Stimulated activated memory B cell treated with anti-CD40 and anti-IgM and Interleukin-4, amounts not matched to agents 10 μg/mL and 1 μg/mL and 100 μg/mL, for 72 hours (primary cell): ENCODE measurements around the gene NKAIN2.
"Not testable (repeated sequence)": the region's sequence is repeated elsewhere in the genome, so short reads cannot be mapped to it uniquely, and the experiment has no call there.

Experiments
- ATAC-seq: fragments of 150-1000 bp; cut with Tn5 transposase; 2 replicates; pipeline ENCODE4 v1.10.0; 2021
- H3K27ac Mint-ChIP-seq: one replicate; pipeline ENCODE4 v1.8.0; 2022; ENCODE audit warnings: mild to moderate bottlenecking, mixed read lengths
- H3K27me3 Mint-ChIP-seq: one replicate; pipeline ENCODE4 v1.8.0; 2022; ENCODE audit warnings: mixed read lengths
- H3K36me3 Mint-ChIP-seq: one replicate; pipeline ENCODE4 v1.8.0; 2022; ENCODE audit warnings: mixed read lengths
- H3K4me1 Mint-ChIP-seq: one replicate; pipeline ENCODE4 v1.8.0; 2022; ENCODE audit warnings: mixed read lengths
- H3K4me3 Mint-ChIP-seq: one replicate; pipeline ENCODE4 v1.8.0; 2022; ENCODE audit warnings: mild to moderate bottlenecking, moderate library complexity, mixed read lengths
- H3K9me3 Mint-ChIP-seq: one replicate; pipeline ENCODE4 v1.8.0; 2022; ENCODE audit warnings: mixed read lengths

Gene NKAIN2

DNA sequence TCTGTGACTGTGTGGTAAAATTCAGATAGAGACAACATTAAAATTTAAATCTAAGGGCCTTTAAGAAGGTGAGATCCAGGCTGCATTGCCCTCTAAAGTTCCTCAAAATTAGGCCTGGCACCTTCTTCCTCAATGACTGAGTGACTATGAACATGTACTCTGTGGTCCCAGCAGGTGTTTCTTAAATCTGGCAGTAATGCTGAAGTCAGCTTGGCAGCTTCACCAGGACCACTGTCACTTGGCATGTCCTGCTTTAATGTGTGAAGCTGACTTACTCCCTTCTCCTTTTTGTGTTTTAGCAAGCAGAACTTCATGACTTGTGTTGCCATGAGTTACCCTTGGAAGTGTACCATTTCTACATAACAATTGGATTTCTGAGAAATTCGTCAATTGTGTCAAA, 141.7 kb downstream of the NKAIN2 start:
- no peaks in the 10 kb centered on the region for H3K27me3 Mint-ChIP-seq
- H3K9me3 Mint-ChIP-seq: peaks cover 3% of the 10 kb centered on the region
- H3K4me1 Mint-ChIP-seq: no peaks in the 10 kb centered on the region
- H3K27ac Mint-ChIP-seq: no peak overlapping the region
- H3K36me3 Mint-ChIP-seq: no peaks in the 10 kb centered on the region
- no peak for ATAC-seq
- H3K4me3 Mint-ChIP-seq: no peak overlapping the region

DNA sequence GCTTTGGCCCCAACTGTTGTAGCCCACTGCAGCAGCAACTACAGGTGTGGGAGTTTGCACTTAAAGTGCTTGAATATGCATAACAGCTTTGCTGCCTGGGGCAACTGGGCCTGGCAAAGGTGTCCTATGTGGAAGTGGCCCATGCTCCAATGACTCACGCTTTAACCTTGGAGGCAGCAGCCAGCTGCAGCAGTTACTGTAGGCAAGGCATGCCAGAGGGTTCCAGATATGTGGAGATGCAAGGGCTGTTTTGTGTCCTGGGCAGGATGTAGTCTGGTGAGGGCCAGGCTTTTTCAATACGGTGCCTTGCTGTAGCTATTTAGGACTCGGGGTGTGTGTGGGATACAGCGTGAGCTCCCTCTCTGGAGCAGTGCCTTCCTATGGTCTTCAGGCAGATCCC, 150.3 kb downstream of the NKAIN2 start:
- no peaks in the 10 kb centered on the region for H3K27me3 Mint-ChIP-seq

DNA sequence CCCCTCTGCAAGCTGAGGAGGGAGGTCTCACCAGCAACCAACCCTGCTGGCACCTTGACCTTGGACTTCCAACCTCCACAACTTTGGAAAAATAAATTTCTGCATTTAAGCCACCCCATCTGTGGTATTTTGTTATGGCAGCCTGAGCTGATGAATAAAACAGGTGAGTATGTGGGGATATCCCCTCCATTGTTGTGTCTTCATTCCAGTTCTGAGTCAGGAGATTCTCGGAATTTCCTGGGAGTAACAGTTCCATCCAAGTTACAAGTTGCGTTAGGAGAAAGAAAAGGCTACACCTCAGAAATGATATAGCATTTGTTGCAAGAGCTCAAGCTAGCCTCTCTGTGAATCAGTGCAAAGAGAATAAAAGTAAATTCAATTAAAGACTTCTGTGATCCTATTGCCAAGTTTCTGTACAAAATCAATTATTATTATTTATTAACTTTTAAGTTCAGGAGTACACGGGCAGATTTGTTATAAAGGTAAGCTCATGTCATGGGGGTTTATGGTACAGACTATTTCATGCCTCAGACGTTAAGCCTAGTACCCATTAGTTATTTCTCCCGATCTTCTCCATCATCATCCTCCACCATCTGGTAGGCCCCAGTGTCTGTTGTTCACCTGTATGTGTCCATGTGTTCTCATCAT, 153.0 kb downstream of the NKAIN2 start:
- Mint-ChIP-seq H3K4me1 (no peaks in the 10 kb centered on the region), H3K4me3 (no peak overlapping the region), H3K9me3 (peaks cover 10% of the 10 kb centered on the region), H3K27me3 (no peaks in the 10 kb centered on the region), H3K36me3 (no peaks in the 10 kb centered on the region), H3K27ac (no peak overlapping the region)
- ATAC-seq: no peak

More for the DNA sequence above, 150.3 kb downstream of the NKAIN2 start:
- no peaks in the 10 kb centered on the region for H3K36me3 Mint-ChIP-seq
- no peak for ATAC-seq
- H3K4me3 Mint-ChIP-seq: no peak overlapping the region
- H3K4me1 Mint-ChIP-seq: no peaks in the 10 kb centered on the region
- no peak overlapping the region for H3K27ac Mint-ChIP-seq
- peaks cover 10% of the 10 kb centered on the region for H3K9me3 Mint-ChIP-seq

DNA sequence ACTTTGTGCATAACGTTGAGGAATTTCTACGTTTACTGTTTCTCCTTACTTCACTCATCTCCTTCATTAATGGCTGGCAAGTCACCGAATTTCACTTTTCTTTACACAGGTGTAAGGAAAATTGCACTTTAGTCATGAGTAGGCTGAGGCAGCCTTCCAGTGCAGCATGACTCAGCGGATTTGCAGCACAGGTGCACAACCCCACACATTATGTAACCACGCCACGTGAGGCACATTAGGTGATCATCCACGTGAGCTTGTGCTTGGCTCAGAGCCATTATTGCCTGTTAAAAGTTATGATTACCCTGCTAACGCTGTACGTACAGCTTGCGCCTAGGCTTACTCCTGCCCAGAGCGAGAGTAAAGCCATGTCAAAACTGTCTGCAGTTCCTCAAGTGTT, 158.8 kb downstream of the NKAIN2 start:
- Mint-ChIP-seq H3K36me3 (no peaks in the 10 kb centered on the region), H3K4me3 (no peak overlapping the region), H3K9me3 (no peaks in the 10 kb centered on the region), H3K27ac (no peak overlapping the region), H3K27me3 (no peaks in the 10 kb centered on the region), H3K4me1 (no peaks in the 10 kb centered on the region)
- no peak for ATAC-seq

DNA sequence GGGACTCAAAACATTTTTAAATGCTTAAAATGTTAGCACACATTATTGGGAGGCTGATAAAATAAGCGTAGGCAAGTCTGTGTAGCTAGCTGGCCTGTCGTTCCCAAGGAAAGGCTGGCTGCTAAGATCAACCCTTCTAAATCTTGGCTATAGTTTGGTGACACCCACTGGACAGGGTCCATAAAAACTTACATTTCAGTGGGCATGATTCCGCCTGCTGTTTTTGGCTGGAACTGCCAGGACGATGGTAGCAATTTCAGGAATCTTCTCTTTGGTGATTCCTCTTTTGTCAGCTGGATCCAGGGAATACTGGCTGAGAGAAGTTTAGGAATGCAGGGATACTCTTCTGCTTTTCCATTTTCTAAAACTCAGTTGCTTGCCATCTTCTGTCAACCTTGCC, 162.2 kb downstream of the NKAIN2 start:
- ATAC-seq: no peak
- no peaks in the 10 kb centered on the region for H3K9me3 Mint-ChIP-seq
- no peaks in the 10 kb centered on the region for H3K36me3 Mint-ChIP-seq
- H3K27ac Mint-ChIP-seq: no peak overlapping the region
- no peaks in the 10 kb centered on the region for H3K4me1 Mint-ChIP-seq
- no peaks in the 10 kb centered on the region for H3K27me3 Mint-ChIP-seq
- H3K4me3 Mint-ChIP-seq: no peak overlapping the region

DNA sequence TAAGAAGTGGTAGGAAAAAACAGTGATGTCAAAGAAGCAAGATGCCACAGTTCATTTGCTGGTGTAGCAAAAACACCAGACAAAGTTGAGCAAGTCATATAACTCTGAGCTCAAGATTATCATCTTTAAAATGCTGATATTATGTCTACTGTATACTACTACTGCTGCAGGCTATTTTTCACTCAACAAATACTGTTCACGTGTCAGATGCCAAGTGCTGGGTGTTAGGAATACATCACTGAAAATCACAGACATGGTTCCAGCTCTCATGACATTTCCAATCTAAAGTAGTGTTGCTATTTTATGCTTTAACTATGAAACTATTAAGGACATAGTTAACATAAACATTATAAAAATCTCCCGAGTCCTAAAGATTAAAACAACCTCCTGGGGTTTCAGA, 163.0 kb downstream of the NKAIN2 start:
- ATAC-seq: no peak
- no peaks in the 10 kb centered on the region for H3K27me3 Mint-ChIP-seq

DNA sequence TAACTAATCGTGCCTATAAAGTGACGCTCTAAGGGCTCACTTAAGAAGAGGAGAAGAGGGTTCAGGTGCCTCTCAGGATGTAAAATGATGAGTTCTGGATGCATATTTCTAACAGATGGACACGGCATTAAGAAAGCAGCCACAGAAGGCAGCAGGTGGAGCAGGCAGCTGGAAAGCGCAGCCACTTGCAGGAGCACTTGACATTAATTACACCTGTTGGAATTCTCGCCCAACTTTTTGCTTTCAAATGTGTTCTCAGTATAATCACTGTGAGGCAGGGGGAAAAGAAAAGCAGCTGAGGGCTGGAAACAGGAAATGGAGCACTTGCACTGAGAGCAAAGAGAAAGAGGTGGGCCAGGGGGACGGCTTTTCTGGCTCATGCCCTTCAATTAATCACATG, 164.2 kb downstream of the NKAIN2 start:
- Mint-ChIP-seq H3K4me3 (no peak overlapping the region), H3K27me3 (no peaks in the 10 kb centered on the region), H3K27ac (no peak overlapping the region), H3K4me1 (no peaks in the 10 kb centered on the region), H3K9me3 (no peaks in the 10 kb centered on the region), H3K36me3 (no peaks in the 10 kb centered on the region)
- ATAC-seq: no peak

More for the DNA sequence above, 163.0 kb downstream of the NKAIN2 start:
- no peaks in the 10 kb centered on the region for H3K4me1 Mint-ChIP-seq
- H3K4me3 Mint-ChIP-seq: no peak overlapping the region
- H3K36me3 Mint-ChIP-seq: no peaks in the 10 kb centered on the region
- no peaks in the 10 kb centered on the region for H3K9me3 Mint-ChIP-seq
- H3K27ac Mint-ChIP-seq: no peak overlapping the region

DNA sequence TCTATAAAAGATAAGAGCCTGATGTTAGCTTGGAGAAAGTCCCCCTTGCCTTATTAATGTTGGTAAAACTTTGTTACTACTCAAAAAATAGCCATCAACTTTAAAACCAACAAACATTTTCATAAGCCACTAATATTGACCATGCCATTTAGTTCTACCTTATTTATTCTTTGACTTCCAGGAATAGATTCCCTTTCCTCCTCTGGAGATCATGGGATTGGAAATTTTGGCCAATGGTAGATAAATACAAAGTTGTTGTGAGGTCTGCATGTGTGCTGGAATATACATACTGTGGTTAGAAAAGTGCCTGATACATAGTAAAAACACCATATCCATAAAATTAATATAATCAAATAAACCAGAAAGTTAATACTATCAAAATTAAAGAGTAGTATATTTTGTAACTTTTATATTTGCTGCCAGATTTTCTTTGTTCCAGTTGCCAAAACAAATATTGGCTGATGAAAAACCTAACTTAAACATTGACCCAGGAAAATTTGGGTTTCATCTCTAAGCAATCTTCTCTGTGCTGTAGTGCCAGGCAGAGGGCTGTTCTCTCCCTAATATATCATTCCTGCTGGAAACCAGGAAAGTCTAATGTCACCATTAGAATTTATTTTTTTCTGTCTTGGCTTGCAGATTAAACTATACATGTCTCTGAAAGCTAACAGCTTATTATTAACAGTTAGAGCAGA, 169.1 kb downstream of the NKAIN2 start:
- Mint-ChIP-seq H3K4me1 (no peaks in the 10 kb centered on the region), H3K36me3 (no peaks in the 10 kb centered on the region), H3K27ac (no peak overlapping the region)

DNA sequence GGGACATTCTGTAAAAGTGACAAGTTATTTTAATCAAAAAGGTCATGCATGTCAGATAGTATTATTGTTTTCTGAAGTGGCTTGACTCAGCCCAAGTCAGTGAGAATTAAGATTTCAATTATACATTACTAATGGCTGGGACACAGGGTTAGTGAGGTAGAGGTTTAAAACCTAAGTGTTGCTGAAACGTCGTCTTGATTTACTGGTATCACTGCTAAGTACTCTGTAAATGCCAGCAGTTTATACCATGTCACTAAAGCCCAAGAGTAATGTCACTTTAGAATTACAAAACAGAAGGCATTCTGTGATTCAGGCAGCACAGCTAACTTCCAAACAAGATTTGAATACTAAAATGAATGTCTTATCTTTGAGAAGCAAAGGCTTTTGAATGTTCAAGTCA, 176.6 kb downstream of the NKAIN2 start:
- H3K27me3 Mint-ChIP-seq: no peaks in the 10 kb centered on the region
- no peaks in the 10 kb centered on the region for H3K36me3 Mint-ChIP-seq
- H3K27ac Mint-ChIP-seq: no peak overlapping the region
- H3K9me3 Mint-ChIP-seq: peaks cover 2% of the 10 kb centered on the region
- ATAC-seq: no peak
- H3K4me3 Mint-ChIP-seq: no peak overlapping the region
- H3K4me1 Mint-ChIP-seq: no peaks in the 10 kb centered on the region

More for the DNA sequence above, 169.1 kb downstream of the NKAIN2 start:
- Mint-ChIP-seq H3K9me3 (peaks cover 3% of the 10 kb centered on the region), H3K27me3 (no peaks in the 10 kb centered on the region), H3K4me3 (no peak overlapping the region)
- no peak for ATAC-seq

DNA sequence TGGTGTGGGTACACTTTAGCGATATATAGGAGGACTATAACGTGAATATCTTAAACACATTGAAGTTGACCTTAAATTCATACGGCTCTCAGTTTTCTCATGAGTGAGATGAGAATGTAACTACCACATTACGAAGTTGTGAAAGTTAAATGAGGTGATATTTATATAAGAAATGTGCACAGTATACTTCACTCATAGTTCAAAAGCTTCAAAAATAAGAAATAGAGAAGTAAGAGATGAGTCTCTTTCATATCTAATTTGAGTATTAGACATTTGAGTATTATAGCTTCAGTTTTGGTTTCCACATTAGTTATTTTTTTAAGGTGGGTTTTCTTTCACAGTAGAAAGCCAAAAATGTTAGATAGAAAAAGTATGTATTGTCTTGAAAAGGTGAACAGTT, 183.3 kb downstream of the NKAIN2 start:
- Mint-ChIP-seq H3K4me3 (no peak overlapping the region), H3K4me1 (no peaks in the 10 kb centered on the region)
- no peak for ATAC-seq

DNA sequence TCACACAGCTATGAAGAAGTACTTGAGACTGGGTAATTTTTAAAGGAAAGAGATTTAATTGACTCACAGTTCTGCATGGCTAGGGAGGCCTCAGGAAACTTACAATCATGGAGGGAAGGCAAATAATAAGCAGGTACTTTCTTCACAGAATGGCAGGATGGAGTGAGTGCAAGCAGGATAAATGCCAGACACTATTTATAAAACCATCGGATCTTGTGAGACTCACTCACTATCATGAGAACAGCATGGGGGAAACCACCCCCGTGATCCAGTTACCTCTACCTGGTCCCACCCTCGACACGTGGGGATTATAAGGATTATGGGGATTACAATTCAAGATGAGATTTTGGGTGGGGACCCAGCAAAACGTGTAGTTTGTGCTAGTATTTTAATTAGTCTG, 186.3 kb downstream of the NKAIN2 start:
- not testable (repeated sequence) for H3K4me1 Mint-ChIP-seq, H3K4me3 Mint-ChIP-seq, H3K27me3 Mint-ChIP-seq, H3K36me3 Mint-ChIP-seq, ATAC-seq, H3K9me3 Mint-ChIP-seq, H3K27ac Mint-ChIP-seq

More for the DNA sequence above, 183.3 kb downstream of the NKAIN2 start:
- Mint-ChIP-seq H3K27me3 (no peaks in the 10 kb centered on the region), H3K27ac (no peak overlapping the region), H3K9me3 (peaks cover 4% of the 10 kb centered on the region), H3K36me3 (no peaks in the 10 kb centered on the region)

DNA sequence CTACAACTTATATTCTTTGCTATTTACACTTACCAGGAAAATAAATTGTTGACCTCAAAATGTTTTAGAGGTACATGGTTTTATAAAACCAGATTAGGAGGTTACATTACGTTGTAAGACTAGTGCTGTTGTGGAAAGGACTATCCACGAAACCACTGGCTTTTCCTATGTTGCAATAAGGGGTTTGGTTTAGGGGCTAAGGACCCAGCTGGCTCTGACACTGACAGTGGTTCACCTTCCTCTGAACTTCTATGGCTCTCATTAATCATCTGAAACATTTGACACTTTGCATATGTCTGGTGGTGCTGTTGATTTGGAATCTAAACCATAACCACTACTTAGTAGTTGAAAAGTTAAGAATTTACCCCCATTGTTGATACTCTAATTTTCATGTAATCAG, 186.7 kb downstream of the NKAIN2 start:
- Mint-ChIP-seq H3K4me3 (no peak overlapping the region), H3K36me3 (no peaks in the 10 kb centered on the region), H3K27me3 (no peaks in the 10 kb centered on the region), H3K27ac (no peak overlapping the region), H3K4me1 (no peaks in the 10 kb centered on the region), H3K9me3 (peaks cover 6% of the 10 kb centered on the region)
- no peak for ATAC-seq

DNA sequence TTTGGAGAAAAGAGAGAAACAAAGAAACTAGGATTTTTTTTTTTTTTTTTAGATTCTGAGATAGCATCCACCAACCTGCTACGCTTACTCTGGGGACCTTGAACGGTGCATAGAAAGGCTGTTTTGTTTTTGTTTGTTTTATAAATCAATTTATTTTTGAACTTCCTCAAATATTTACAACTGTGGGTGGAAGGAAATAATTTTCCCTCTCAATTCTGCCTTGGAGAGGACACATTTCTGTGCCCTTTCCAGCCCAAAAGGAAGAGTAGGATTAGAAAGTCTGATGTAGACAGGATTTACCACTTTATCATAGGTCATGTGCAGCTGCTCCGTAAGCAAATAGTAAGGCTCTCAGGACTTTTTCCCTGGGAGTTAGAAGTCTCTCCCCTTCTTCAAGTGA, 190.5 kb downstream of the NKAIN2 start:
- peaks cover 6% of the 10 kb centered on the region for H3K9me3 Mint-ChIP-seq
- no peak overlapping the region for H3K4me3 Mint-ChIP-seq
- no peaks in the 10 kb centered on the region for H3K27me3 Mint-ChIP-seq
- H3K4me1 Mint-ChIP-seq: no peaks in the 10 kb centered on the region
- no peak for ATAC-seq
- H3K27ac Mint-ChIP-seq: no peak overlapping the region
- no peaks in the 10 kb centered on the region for H3K36me3 Mint-ChIP-seq

DNA sequence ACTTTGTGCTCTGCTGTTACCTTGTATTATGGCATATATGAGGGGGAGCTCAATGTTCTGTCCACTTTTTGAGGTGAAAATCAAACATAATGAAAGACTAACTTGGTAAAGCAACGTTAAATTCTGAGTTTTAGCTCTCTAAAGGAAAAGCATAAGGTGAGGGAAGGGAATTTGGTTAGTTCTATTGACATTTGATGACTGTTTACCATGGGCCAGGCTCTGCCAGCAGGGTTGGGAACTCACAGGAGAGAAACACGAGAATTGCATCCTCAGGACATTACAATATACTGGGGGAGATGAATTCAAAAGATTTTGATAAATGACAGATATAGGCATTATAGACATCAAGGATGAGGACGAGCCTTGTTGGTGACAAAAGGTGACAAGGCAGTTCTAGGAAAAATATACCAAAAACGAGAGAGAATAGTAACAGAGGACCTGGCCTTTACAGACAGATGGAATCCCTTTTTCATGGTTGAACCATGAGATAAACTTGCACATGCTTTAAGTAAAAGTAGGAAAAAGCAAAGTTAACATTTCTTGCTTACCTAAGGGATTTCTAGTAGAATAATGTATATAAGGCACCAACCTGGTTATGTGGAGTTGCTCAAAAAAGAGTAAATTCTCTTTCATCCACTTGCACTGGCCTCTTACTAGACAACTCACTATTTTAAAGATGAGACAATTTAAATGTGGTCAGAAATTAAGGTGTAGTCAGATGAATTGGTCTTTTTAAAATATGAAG, 191.4 kb downstream of the NKAIN2 start:
- ATAC-seq: no peak
- H3K27me3 Mint-ChIP-seq: no peaks in the 10 kb centered on the region
- H3K36me3 Mint-ChIP-seq: no peaks in the 10 kb centered on the region
- no peaks in the 10 kb centered on the region for H3K4me1 Mint-ChIP-seq
- no peak overlapping the region for H3K27ac Mint-ChIP-seq
- no peak overlapping the region for H3K4me3 Mint-ChIP-seq
- peaks cover 6% of the 10 kb centered on the region for H3K9me3 Mint-ChIP-seq

DNA sequence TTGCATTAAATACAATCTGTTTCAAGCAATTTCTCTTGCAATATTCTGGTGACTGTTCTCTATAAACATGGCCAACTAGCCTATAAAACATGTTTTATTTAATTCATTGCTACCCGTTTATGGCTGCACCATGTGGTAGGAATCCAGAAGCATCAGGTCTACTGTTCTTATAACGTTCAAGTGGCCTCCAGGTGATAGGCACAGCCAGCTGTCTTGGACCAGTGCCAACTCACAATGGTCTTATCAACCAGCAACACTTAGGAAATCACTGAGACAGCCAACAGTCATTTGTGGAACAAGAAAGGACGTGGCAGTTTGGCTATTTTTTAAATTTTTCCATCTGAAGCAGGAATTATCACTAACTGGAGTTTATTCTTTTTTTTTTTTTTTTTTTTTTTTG, 193.6 kb downstream of the NKAIN2 start:
- ATAC-seq: no peak
- Mint-ChIP-seq H3K4me1 (no peaks in the 10 kb centered on the region), H3K27ac (no peak overlapping the region), H3K4me3 (no peak overlapping the region), H3K36me3 (no peaks in the 10 kb centered on the region), H3K27me3 (no peaks in the 10 kb centered on the region), H3K9me3 (no peaks in the 10 kb centered on the region)
